ENCODE results near the gene DCBLD2.

DNA sequence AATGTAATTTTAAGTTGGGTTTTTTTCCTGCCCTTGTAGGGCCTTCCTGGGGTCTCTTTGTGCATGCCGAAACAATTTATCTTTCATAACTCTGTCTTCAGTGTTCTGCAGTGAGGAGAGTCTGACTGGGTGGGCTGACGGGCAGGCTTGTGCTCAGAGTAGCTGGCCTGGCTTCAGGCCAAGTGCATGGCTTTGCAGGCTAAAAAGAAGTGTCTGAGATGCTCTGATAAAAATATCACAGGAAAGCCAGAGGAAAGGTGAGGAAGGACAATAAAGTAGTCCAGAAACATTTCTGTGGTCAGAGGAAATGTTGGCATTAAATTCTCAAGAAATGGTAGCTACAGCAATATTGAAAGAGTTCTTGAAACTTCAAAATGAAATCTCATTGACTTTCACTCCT is 112.8 kb downstream of the DCBLD2 start:
- TF ChIP-seq, protein P1, sequence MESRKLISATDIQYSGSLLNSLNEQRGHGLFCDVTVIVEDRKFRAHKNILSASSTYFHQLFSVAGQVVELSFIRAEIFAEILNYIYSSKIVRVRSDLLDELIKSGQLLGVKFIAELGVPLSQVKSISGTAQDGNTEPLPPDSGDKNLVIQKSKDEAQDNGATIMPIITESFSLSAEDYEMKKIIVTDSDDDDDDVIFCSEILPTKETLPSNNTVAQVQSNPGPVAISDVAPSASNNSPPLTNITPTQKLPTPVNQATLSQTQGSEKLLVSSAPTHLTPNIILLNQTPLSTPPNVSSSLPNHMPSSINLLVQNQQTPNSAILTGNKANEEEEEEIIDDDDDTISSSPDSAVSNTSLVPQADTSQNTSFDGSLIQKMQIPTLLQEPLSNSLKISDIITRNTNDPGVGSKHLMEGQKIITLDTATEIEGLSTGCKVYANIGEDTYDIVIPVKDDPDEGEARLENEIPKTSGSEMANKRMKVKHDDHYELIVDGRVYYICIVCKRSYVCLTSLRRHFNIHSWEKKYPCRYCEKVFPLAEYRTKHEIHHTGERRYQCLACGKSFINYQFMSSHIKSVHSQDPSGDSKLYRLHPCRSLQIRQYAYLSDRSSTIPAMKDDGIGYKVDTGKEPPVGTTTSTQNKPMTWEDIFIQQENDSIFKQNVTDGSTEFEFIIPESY (IDR thresholded peaks at IDR 0.05; ENCODE audit: borderline replicate concordance, low read depth) = no peak
- TF ChIP-seq, protein P2, sequence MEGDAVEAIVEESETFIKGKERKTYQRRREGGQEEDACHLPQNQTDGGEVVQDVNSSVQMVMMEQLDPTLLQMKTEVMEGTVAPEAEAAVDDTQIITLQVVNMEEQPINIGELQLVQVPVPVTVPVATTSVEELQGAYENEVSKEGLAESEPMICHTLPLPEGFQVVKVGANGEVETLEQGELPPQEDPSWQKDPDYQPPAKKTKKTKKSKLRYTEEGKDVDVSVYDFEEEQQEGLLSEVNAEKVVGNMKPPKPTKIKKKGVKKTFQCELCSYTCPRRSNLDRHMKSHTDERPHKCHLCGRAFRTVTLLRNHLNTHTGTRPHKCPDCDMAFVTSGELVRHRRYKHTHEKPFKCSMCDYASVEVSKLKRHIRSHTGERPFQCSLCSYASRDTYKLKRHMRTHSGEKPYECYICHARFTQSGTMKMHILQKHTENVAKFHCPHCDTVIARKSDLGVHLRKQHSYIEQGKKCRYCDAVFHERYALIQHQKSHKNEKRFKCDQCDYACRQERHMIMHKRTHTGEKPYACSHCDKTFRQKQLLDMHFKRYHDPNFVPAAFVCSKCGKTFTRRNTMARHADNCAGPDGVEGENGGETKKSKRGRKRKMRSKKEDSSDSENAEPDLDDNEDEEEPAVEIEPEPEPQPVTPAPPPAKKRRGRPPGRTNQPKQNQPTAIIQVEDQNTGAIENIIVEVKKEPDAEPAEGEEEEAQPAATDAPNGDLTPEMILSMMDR (IDR thresholded peaks at IDR 0.05) = no peak
- TF ChIP-seq GABPA (IDR thresholded peaks at IDR 0.05; ENCODE audit: low read depth) (no peak), JUND (IDR thresholded peaks at IDR 0.05) (no peak; the same call in 1 of the 2 replicates), TCF12 (IDR thresholded peaks at IDR 0.05) (peak; percentile 51; the same call in 1 of the 2 replicates), CHD2 (IDR thresholded peaks at IDR 0.05; ENCODE audit: low read length, partially characterized antibody) (no peak), RFX5 (IDR thresholded peaks at IDR 0.05; ENCODE audit: low read length) (0 out of 2 replicates have a peak, but pooled peaks have one; percentile 33), EP300 (IDR thresholded peaks at IDR 0.05; ENCODE audit: borderline replicate concordance in 1 of 2, low read depth in 1 of 2, low read length in 1 of 2) (0 out of 4 replicates have a peak, but pooled peaks have one; percentile 21 to 35), MXI1 (IDR thresholded peaks at IDR 0.05; ENCODE audit: low read depth, low read length) (peak; percentile 61; the same call in 1 of the 2 replicates)
- TF ChIP-seq, protein P3, sequence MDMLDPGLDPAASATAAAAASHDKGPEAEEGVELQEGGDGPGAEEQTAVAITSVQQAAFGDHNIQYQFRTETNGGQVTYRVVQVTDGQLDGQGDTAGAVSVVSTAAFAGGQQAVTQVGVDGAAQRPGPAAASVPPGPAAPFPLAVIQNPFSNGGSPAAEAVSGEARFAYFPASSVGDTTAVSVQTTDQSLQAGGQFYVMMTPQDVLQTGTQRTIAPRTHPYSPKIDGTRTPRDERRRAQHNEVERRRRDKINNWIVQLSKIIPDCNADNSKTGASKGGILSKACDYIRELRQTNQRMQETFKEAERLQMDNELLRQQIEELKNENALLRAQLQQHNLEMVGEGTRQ (IDR thresholded peaks at IDR 0.05; ENCODE audit: borderline replicate concordance, low read depth, low read length) = no peak
- TF ChIP-seq, protein P4, sequence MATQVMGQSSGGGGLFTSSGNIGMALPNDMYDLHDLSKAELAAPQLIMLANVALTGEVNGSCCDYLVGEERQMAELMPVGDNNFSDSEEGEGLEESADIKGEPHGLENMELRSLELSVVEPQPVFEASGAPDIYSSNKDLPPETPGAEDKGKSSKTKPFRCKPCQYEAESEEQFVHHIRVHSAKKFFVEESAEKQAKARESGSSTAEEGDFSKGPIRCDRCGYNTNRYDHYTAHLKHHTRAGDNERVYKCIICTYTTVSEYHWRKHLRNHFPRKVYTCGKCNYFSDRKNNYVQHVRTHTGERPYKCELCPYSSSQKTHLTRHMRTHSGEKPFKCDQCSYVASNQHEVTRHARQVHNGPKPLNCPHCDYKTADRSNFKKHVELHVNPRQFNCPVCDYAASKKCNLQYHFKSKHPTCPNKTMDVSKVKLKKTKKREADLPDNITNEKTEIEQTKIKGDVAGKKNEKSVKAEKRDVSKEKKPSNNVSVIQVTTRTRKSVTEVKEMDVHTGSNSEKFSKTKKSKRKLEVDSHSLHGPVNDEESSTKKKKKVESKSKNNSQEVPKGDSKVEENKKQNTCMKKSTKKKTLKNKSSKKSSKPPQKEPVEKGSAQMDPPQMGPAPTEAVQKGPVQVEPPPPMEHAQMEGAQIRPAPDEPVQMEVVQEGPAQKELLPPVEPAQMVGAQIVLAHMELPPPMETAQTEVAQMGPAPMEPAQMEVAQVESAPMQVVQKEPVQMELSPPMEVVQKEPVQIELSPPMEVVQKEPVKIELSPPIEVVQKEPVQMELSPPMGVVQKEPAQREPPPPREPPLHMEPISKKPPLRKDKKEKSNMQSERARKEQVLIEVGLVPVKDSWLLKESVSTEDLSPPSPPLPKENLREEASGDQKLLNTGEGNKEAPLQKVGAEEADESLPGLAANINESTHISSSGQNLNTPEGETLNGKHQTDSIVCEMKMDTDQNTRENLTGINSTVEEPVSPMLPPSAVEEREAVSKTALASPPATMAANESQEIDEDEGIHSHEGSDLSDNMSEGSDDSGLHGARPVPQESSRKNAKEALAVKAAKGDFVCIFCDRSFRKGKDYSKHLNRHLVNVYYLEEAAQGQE (IDR thresholded peaks at IDR 0.05; ENCODE audit: low read depth, low read length) = no peak
